Pancreas (tissue), 10 donors: ENCODE measurements around the gene CARD18. TPM values are rescaled to one million over a fixed set of nuclear protein-coding genes. Genes with fewer than 3 reads are reported as not detected.

Experiments
- ATAC-seq, 4 donors: fragments of 200-7000 bp; cut with Tn5 transposase; one replicate each; pipeline versions ENCODE4 v1.8.0 to v1.9.1; 2020; ENCODE audit warnings: mild to moderate bottlenecking in 4 of 4, moderate library complexity in 4 of 4
- DNase-seq, 6 donors: peaks; one replicate each; pipeline ENCODE4 v3.0.0-alpha.2; 2020
- FAIRE-seq: peaks from 2 replicates; lab custom pipeline; 2012; peaks lifted over from hg19 to GRCh38; lab: Jason Lieb, UNC
- H3K27ac ChIP-seq, 4 donors: fragments of 200-600 bp; sonication (generic); 1 replicate in 3 of 4; 2 replicates in 1 of 4; pipeline versions ENCODE4 v1.5.0 to v1.8.0; 2020
- H3K27me3 ChIP-seq, 4 donors: fragments of 200-600 bp; one replicate each; pipeline ENCODE4 v1.8.0; 2021
- H3K36me3 ChIP-seq, 3 donors: fragments of 200-600 bp; sonication (generic) in 1 of 3; one replicate each; pipeline versions ENCODE4 v1.5.0 to v1.8.0; 2020 to 2021
- H3K4me1 ChIP-seq, 3 donors: fragments of 200-600 bp; one replicate each; pipeline ENCODE4 v1.8.0; 2021
- H3K4me3 ChIP-seq, 4 donors: fragments of 200-600 bp; sonication (generic) in 2 of 4; one replicate each; pipeline versions ENCODE4 v1.5.0 to v1.8.0; 2020 to 2021
- H3K9me3 ChIP-seq, 4 donors: fragments of 200-600 bp; one replicate each; pipeline ENCODE4 v1.8.0; 2021
- whole genome bisulfite sequencing, 2 donors: extraction: QIAGEN DNeasy Blood & Tissue Kit; methylation state at CpG; one replicate each; pipeline ENCODE4 v1.1.7; 2013; 5-methylcytosine and 5-hydroxymethylcytosine counted together
- intact Hi-C, 3 donors: fragments of 100-400 bp; cut with DNase I; formaldehyde crosslinking; loops; one replicate each; pipeline versions ENCODE4 v1.11.1 to v1.14.2; 2022
- polyA plus RNA-seq, 2 donors: library from polyadenylated mRNA; stranded (reverse); fragments of 200-250 nt; gene quantifications; one replicate each; pipeline ENCODE4 v1.2.3, GENCODE V29; 2013
- total RNA-seq, 6 donors: library from RNA; stranded (reverse); fragmentation: NEBNext Ultra II Directional in 4 of 6; extraction: Animal tissue kit (Norgen Biotek cat#: 25700) in 4 of 6; gene quantifications; one replicate each; pipeline versions ENCODE4 v1.2.1 to v1.2.4, GENCODE V29; 2021 to 2023
- TF ChIP-seq, protein P1 (sequence below), 4 donors: fragments of 200-600 bp; sonication (generic) in 3 of 4; IDR thresholded peaks; one replicate each; pipeline versions ENCODE4 v1.5.0 to v1.8.0; 2021; ENCODE audit warnings: antibody characterized with exemption in 4 of 4
- donor health status: healthy with polysubstance abuse.
- donor health status: DM: no; HTN: no; CAD: no; lungs with moderate emphysema.
- donor health status: DM: no; HTN: no; CAD: no.
- donor health status: control.
- donor health status: control.
- donor health status: Bipolar disorder and iron deficiency.
- donor health status: DM: yes; HTN: yes; CAD: no.
- donor health status: DM: no; HTN: no; CAD: no.
- donor health status: DM: no; HTN: no; CAD: no.
- donor health status: DM: yes; HTN: yes; CAD: no.

CARD18 gene
- total and polyA plus RNA-seq, 8 donors, result 0.33 TPM; not detected in 7

DNA sequence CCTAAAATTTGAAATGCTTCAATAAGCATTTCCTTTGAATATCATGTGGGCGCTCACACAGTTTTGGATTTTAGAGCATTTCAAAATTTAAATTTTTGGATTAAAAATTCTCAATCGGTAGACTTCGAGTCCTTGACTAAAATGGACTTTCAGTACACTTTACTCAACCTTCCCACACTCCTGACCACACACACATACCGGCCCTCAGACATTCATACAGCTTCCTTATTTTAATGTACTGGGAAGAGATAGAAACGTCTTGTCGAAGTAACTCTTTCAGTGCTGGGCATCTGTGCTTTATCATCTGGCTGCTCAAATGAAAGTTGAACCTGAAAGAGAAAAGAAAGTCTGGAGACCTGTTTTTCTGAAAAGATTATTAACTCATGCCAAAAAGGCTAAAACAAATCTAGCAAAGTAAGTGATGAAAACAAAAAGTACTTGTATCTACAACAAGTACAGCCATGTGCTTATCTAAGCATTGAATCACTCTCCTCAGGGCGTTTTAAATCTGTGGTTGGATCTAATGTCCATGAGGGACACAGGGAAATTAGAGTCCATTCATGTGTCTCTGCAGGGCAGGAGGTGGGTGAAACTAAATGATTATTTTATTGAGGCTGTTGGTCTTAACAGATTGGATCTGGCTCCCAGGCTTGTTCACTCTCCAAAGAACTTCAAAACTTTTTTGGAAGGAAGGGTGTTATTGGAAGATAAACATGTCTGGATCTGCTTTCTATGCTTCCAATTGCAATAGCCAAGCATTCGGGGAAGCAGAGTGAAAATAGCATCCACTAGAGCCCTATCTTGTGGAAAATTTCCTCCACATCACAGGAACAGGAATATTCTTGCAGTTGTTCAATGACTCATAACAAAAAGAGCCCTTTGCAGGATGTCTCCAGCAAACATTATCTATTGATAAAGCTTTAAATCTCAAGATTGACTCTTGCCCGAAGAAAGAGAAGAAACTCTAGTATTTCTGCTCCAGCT is 47.0 kb downstream of the CARD18 start:
- H3K27ac ChIP-seq, result no peak overlapping the region
- intact Hi-C loops, result no loop called here
- ATAC-seq (no peak), DNase-seq (no peak), FAIRE-seq (no peak)
- no peaks in the 10 kb centered on the region for H3K36me3 ChIP-seq
- H3K4me3 ChIP-seq, result no peak overlapping the region
- H3K4me1 ChIP-seq, result no peaks in the 10 kb centered on the region
- TF ChIP-seq, protein P1, sequence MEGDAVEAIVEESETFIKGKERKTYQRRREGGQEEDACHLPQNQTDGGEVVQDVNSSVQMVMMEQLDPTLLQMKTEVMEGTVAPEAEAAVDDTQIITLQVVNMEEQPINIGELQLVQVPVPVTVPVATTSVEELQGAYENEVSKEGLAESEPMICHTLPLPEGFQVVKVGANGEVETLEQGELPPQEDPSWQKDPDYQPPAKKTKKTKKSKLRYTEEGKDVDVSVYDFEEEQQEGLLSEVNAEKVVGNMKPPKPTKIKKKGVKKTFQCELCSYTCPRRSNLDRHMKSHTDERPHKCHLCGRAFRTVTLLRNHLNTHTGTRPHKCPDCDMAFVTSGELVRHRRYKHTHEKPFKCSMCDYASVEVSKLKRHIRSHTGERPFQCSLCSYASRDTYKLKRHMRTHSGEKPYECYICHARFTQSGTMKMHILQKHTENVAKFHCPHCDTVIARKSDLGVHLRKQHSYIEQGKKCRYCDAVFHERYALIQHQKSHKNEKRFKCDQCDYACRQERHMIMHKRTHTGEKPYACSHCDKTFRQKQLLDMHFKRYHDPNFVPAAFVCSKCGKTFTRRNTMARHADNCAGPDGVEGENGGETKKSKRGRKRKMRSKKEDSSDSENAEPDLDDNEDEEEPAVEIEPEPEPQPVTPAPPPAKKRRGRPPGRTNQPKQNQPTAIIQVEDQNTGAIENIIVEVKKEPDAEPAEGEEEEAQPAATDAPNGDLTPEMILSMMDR (IDR thresholded peaks at IDR 0.05), result no peak
- 62 to 67% methylated on average over 9 of the region's 9 CpGs for WGBS, 2 donors
- no peaks in the 10 kb centered on the region for H3K27me3 ChIP-seq
- no peaks in the 10 kb centered on the region for H3K9me3 ChIP-seq

Other genes starting within 250 kb of the CARD18 start
- under 1 TPM in 3 of 6 donors, not detected in 3; 0.16 to 0.23 (median 0.20) TPM for gene CASP12, start 241.3 kb downstream of the CARD18 start, total RNA-seq
- under 1 TPM; 0.46 to 0.66 TPM for gene CASP12, start 241.3 kb downstream of the CARD18 start, polyA plus RNA-seq
- gene CASP4, start 171.2 kb downstream of the CARD18 start, total RNA-seq, result 10 to 100 TPM; 29.7 to 60.8 (median 42.9) TPM
- gene CASP4, start 171.2 kb downstream of the CARD18 start, polyA plus RNA-seq, result 10 to 100 TPM; 39.2 to 46.0 TPM
- gene CASP5, start 116.6 kb downstream of the CARD18 start, total RNA-seq, result under 1 TPM in 1 of 6 donors, not detected in 5; 0.25 TPM
- under 1 TPM in 1 of 2 donors, not detected in 1; 0.12 TPM for gene CASP5, start 116.6 kb downstream of the CARD18 start, polyA plus RNA-seq
- 10 to 100 TPM in 2 of 6 donors, 1 to 10 TPM in 4; 1.9 to 17.4 (median 4.9) TPM for gene CASP1, start 104.6 kb downstream of the CARD18 start, total RNA-seq
- gene CASP1, start 104.6 kb downstream of the CARD18 start, polyA plus RNA-seq, result 1 to 10 TPM; 4.8 to 7.9 TPM
- gene CARD16, start 94.4 kb downstream of the CARD18 start, total RNA-seq, result 1 to 10 TPM in 5 of 6 donors, under 1 TPM in 1; 0.51 to 9.8 (median 1.6) TPM
- gene CARD16, start 94.4 kb downstream of the CARD18 start, polyA plus RNA-seq, result 1 to 10 TPM; 5.3 to 8.2 TPM